Transverse colon (tissue), 4 donors: ENCODE data around the gene HUNK. TPM values are rescaled to one million over a fixed set of nuclear protein-coding genes. Genes with fewer than 3 reads are reported as not detected.

Source experiments
- DNase-seq: peaks from one replicate; pipeline ENCODE4 v3.0.0-alpha.2; 2019
- H3K27ac ChIP-seq, 4 donors: fragments of 200-600 bp; sonication (generic); 2 replicates each; pipeline ENCODE4 v1.5.1; 2016 to 2018; ENCODE audit warnings: inconsistent platforms in 4 of 4
- H3K27me3 ChIP-seq: fragments of 200-600 bp; sonication (generic); 2 replicates; pipeline ENCODE4 v1.5.1; 2017; ENCODE audit warnings: inconsistent platforms
- H3K36me3 ChIP-seq, 4 donors: fragments of 200-600 bp; sonication (generic); 2 replicates each; pipeline ENCODE4 v1.5.1; 2017 to 2019; ENCODE audit warnings: inconsistent platforms in 4 of 4
- H3K4me1 ChIP-seq, 4 donors: fragments of 200-600 bp; sonication (generic); 2 replicates each; pipeline ENCODE4 v1.5.1; 2017 to 2020; ENCODE audit warnings: inconsistent platforms in 4 of 4
- H3K4me3 ChIP-seq, 4 donors: fragments of 200-600 bp; sonication (generic); 1 replicate in 1 of 4; 2 replicates in 3 of 4; pipeline versions ENCODE4 v1.5.1 to v1.6.1; 2017 to 2019; ENCODE audit warnings: inconsistent platforms in 4 of 4
- H3K9me3 ChIP-seq, 2 donors: fragments of 200-600 bp; sonication (generic); 2 replicates each; pipeline ENCODE4 v1.5.1; 2017 to 2019; ENCODE audit warnings: inconsistent platforms in 2 of 2
- EP300 ChIP-seq: sonication (generic); formaldehyde crosslinking; IDR thresholded peaks from one replicate; pipeline ENCODE4 v1.6.1; 2017; ENCODE audit warnings: antibody characterized with exemption, low read depth
- POLR2A ChIP-seq: fragments of 450-650 bp; IDR thresholded peaks from one replicate; pipeline ENCODE4 v1.6.1; 2016; ENCODE audit warnings: antibody characterized with exemption, mild to moderate bottlenecking, moderate library complexity
- POLR2AphosphoS5 ChIP-seq, 3 donors: sonication (generic); formaldehyde crosslinking; IDR thresholded peaks; one replicate each; pipeline ENCODE4 v1.6.1; 2016; ENCODE audit warnings: antibody characterized with exemption in 3 of 3
- WGBS, 2 donors: methylation state at CpG; one replicate each; pipeline ENCODE4 v1.1.5; 2018; ENCODE audit warnings: low coverage in 1 of 2; 5-methylcytosine and 5-hydroxymethylcytosine counted together
- in situ Hi-C, 4 donors: fragments of 200-750 bp; cut with MboI; loops; one replicate each; pipeline versions ENCODE4 v1.15.0 to v1.15.1; 2017; ENCODE audit warnings: low sequenced_read_pairs in 3 of 4, low pct_ligation_motif_present in 1 of 4, low pct_unique_long_range_greater_than_20kb in 1 of 4
- intact Hi-C: fragments of 100-400 bp; cut with DNase I; formaldehyde crosslinking; loops from one replicate; pipeline ENCODE4 v1.15.1; 2023; ENCODE audit warnings: low total_unique reads
- total RNA-seq, 4 donors: library from RNA; depleted of rRNA; stranded (reverse); fragments of >200 nt; gene quantifications; one replicate each; pipeline ENCODE4 v1.1.0, GENCODE V29; 2016
- TF ChIP-seq, protein P1 (sequence below), 5 experiments: fragments of 200-600 bp in 3 of 5; fragments of 450-650 bp in 2 of 5; sonication (generic) in 3 of 5; IDR thresholded peaks; 1 replicate in 2 of 5; 2 replicates in 3 of 5; pipeline ENCODE4 v1.5.1; 2016 to 2017; ENCODE audit warnings: antibody characterized with exemption in 5 of 5, inconsistent platforms in 3 of 5, mild to moderate bottlenecking in 2 of 5, moderate library complexity in 1 of 5

The HUNK gene
- total RNA-seq, 4 donors from 2014 or later = 1.8 to 6.7 (median 3.9) TPM

DNA sequence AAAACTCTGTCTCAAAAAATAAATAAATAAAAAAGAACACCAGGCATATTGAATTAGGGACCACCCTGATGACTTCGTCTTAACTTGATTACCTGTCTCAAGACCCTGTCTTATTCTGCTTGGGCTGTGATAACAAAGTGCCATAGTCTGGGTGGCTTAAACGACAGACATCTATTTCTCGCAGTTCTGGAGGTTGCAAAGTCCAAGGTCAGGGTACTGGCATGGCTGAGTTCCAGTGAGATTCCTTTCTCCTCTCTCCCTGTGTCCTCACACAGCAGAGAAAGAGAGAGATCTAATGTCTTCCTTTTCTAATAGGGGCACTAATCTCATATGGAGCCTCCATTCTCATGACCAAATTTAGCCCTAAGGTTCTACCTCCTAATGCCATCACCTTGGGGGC is 145.6 kb downstream of the HUNK start:
- Histone ChIP-seq H3K4me3 (no peak overlapping the region), H3K36me3 (no peaks in the 10 kb centered on the region), H3K9me3 (no peaks in the 10 kb centered on the region), H3K4me1 (peaks cover 0 to 5% (median 0%) of the 10 kb centered on the region in 4 donors), H3K27ac (no peak overlapping the region), H3K27me3 (no peaks in the 10 kb centered on the region)
- in situ Hi-C loops = loop anchor here in 1 of 4 donors (25.0 kb wide), 1 partner anchor 156 kb away; the partner anchor contains the start of gene HUNK
- 66 to 86% methylated on average over 2 to 3 of the region's 3 CpGs for WGBS, 2 donors
- no peak for TF ChIP-seq POLR2A
- no peak for TF ChIP-seq POLR2AphosphoS5 (IDR thresholded peaks at IDR 0.05)
- TF ChIP-seq EP300 = no peak
- TF ChIP-seq, protein P1, sequence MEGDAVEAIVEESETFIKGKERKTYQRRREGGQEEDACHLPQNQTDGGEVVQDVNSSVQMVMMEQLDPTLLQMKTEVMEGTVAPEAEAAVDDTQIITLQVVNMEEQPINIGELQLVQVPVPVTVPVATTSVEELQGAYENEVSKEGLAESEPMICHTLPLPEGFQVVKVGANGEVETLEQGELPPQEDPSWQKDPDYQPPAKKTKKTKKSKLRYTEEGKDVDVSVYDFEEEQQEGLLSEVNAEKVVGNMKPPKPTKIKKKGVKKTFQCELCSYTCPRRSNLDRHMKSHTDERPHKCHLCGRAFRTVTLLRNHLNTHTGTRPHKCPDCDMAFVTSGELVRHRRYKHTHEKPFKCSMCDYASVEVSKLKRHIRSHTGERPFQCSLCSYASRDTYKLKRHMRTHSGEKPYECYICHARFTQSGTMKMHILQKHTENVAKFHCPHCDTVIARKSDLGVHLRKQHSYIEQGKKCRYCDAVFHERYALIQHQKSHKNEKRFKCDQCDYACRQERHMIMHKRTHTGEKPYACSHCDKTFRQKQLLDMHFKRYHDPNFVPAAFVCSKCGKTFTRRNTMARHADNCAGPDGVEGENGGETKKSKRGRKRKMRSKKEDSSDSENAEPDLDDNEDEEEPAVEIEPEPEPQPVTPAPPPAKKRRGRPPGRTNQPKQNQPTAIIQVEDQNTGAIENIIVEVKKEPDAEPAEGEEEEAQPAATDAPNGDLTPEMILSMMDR (IDR thresholded peaks at IDR 0.05) = no peak
- no peak for DNase-seq
- intact Hi-C loops = no loop called here

DNA sequence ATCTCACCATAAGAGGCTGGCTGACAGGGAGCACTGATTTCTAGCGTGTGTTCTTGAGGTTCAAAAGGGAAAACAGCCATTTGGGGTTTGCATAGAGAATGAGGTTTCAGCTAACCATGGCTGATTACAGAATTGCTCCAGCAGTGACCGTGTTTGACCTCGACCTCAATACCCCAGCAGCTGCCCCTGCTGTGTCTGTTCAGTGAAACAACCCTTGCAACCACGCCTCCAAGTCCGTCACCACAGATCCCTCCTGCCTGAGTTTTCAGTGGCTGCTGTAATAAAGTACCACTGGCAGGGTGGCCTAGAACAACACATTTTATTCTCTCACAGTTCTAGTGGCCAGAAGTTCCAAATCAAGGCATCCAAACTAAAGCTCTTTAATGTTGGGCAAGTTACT is 147.7 kb downstream of the HUNK start:
- intact Hi-C loops (no loop called here), in situ Hi-C loops (loop anchor here in 1 of 4 donors (25.0 kb wide), 1 partner anchor 158 kb away; the partner anchor contains the start of gene HUNK)
- Histone ChIP-seq H3K9me3 (no peaks in the 10 kb centered on the region), H3K36me3 (no peaks in the 10 kb centered on the region), H3K27me3 (no peaks in the 10 kb centered on the region), H3K27ac (no peak overlapping the region), H3K4me1 (peaks cover 0 to 5% (median 0%) of the 10 kb centered on the region in 4 donors), H3K4me3 (no peak overlapping the region)
- TF ChIP-seq POLR2AphosphoS5 (IDR thresholded peaks at IDR 0.05) = no peak
- TF ChIP-seq POLR2A = no peak
- TF ChIP-seq, protein P1 (IDR thresholded peaks at IDR 0.05) = no peak
- no peak for TF ChIP-seq EP300
- DNase-seq = no peak
- 46% methylated on average over 5 of the region's 5 CpGs; no CpG with 5 or more reads in 1 of the 2 donors for WGBS, 2 donors

DNA sequence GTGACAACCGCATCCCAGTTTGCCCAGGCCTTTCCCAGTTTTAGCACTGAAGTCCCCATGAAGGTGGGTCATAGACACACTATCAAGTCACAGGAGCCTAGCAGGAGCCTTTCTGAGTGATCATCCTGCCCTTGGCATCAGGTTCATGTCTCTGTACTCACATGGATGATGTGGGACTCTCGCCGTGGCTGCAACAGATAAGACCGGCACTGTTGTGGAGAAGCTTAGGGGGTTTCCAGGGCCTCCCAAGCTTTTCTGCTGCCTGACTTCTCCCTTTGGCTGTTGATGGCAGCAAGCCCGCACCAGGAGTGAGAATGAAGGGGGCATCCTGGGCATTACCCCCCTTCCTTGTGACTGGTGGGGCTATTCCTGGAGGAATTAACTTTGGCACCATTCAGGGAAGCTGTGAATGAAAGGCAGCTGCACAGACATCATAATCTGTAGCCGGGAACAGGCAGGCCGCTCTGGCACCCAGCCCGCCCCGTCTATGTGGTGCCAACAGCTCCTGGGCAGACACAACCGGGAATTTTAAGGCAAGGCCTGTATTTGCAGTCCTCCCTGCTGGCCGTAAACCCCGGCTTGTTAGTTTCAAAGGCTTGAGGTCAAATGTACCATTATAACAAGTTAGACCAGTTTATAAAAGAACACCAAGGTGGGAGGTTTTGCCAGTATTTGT is 148.6 kb downstream of the HUNK start:
- H3K27me3 ChIP-seq = no peaks in the 10 kb centered on the region
- in situ Hi-C loops = loop anchor here in 1 of 4 donors (25.0 kb wide), 1 partner anchor 159 kb away; the partner anchor contains the start of gene HUNK
- no peak overlapping the region for H3K4me3 ChIP-seq
- WGBS, 2 donors = 55% methylated on average over 12 of the region's 12 CpGs; no CpG with 5 or more reads in 1 of the 2 donors
- peak; percentile 54 for DNase-seq
- intact Hi-C loops = no loop called here
- H3K27ac ChIP-seq = no peak overlapping the region
- H3K36me3 ChIP-seq = no peaks in the 10 kb centered on the region
- no peaks in the 10 kb centered on the region for H3K9me3 ChIP-seq
- peaks cover 0 to 5% (median 0%) of the 10 kb centered on the region in 4 donors for H3K4me1 ChIP-seq
- TF ChIP-seq, protein P1 (IDR thresholded peaks at IDR 0.05) = no peak
- TF ChIP-seq POLR2AphosphoS5 (IDR thresholded peaks at IDR 0.05) (no peak), POLR2A (no peak), EP300 (no peak)

DNA sequence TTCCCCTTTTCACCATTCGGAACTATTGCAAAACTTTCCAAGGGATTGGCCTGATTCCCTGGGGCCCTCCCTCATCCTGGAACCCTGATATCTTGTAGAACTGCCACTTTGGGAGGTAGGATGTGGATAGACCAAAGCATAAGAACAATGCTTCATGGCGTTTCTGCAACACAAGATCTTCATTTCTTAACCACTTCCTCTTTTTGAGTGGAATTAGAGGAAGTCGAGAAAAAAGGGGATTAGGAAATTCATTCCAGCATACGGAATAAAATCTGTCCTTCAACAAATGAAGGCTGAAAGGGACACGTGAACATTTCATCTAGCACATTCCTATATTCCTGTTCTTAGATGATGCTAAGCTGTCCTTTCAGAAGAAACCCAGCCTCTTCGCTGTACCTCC is 149.3 kb downstream of the HUNK start:
- Histone ChIP-seq H3K27ac (no peak overlapping the region), H3K36me3 (no peaks in the 10 kb centered on the region), H3K27me3 (no peaks in the 10 kb centered on the region), H3K9me3 (no peaks in the 10 kb centered on the region), H3K4me1 (peaks cover 0 to 5% (median 0%) of the 10 kb centered on the region in 4 donors), H3K4me3 (no peak overlapping the region)
- 57 to 66% methylated on average over 5 to 6 of the region's 6 CpGs for WGBS, 2 donors
- in situ Hi-C loops (loop anchor here in 1 of 4 donors (25.0 kb wide), 1 partner anchor 160 kb away; the partner anchor contains the start of gene HUNK), intact Hi-C loops (no loop called here)
- DNase-seq = no peak
- TF ChIP-seq EP300 (no peak), POLR2A (no peak), POLR2AphosphoS5 (IDR thresholded peaks at IDR 0.05) (no peak)
- TF ChIP-seq, protein P1 (IDR thresholded peaks at IDR 0.05) = no peak
